HepG2 (cell line): Measurements from ENCODE around the gene SLC6A7. TPM values are rescaled to one million over a fixed set of nuclear protein-coding genes. Genes with fewer than 3 reads are reported as not detected.

Experiments used
- ATAC-seq: fragments of 200-7000 bp; cut with Tn5 transposase; 3 replicates; pipeline ENCODE4 v1.9.1; 2020; ENCODE audit warnings: mild to moderate bottlenecking, moderate library complexity
- BruUV-seq: library from RNA; stranded (reverse); fragments of 400-500 nt; replicated peaks from 2 replicates; lab custom pipeline; 2021; lab: Mats Ljungman, UMichigan
- CTCF ChIA-PET: fragments of 300-600 bp; formaldehyde crosslinking; extraction: SDS; loops from one replicate; lab custom pipeline; 2021; ENCODE audit warnings: low total read pairs, inconsistent platforms, low intra/inter-chr PET ratio; lab: Yijun Ruan, JAX
- POLR2A ChIA-PET: fragments of 350-600 bp; sonication (Branson Sonifier 250); formaldehyde crosslinking; loops from one replicate; lab custom pipeline; 2020; ENCODE audit warnings: antibody characterized with exemption, inconsistent platforms; lab: Yijun Ruan, JAX
- DNase-seq: peaks from one replicate; pipeline ENCODE4 v3.0.0-alpha.2; 2015; ENCODE audit warnings: low spot score
- FAIRE-seq: peaks from 3 replicates; lab custom pipeline; 2011; peaks lifted over from hg19 to GRCh38; lab: Jason Lieb, UNC
- H2AFZ ChIP-seq: one replicate; pipeline ENCODE4 v1.6.1; 2011; ENCODE audit warnings: low read length, inconsistent platforms
- H3K27ac ChIP-seq: fragments of 300-600 bp; 3 replicates; pipeline ENCODE4 v1.8.0; 2011; ENCODE audit warnings: mixed run types, mild to moderate bottlenecking, mixed read lengths, low read length, inconsistent platforms; ENCODE audit not compliant: insufficient read depth; ENCODE audit errors: extremely low read length
- H3K27me3 ChIP-seq, 2 experiments: fragments of 200-600 bp in 1 of 2; 2 replicates in 1 of 2; 3 replicates in 1 of 2; pipeline versions ENCODE4 v1.6.0 to v1.8.0; 2011; ENCODE audit warnings: low read length in 2 of 2, mild to moderate bottlenecking in 2 of 2, moderate library complexity in 2 of 2, inconsistent platforms in 1 of 2; ENCODE audit not compliant: insufficient read depth in 2 of 2, control insufficient read depth in 1 of 2
- H3K36me3 ChIP-seq, 2 experiments: fragments of 200-600 bp in 1 of 2; replicated peaks in 1 of 2; 2 replicates in 1 of 2; 3 replicates in 1 of 2; pipeline versions ENCODE4 v1.5.1 to v1.8.0; 2011; ENCODE audit warnings: low read length in 2 of 2, inconsistent platforms in 1 of 2; ENCODE audit not compliant: insufficient read depth in 2 of 2, control insufficient read depth in 1 of 2
- H3K4me1 ChIP-seq: 2 replicates; pipeline ENCODE4 v1.5.1; 2012; ENCODE audit warnings: low read length, inconsistent platforms; ENCODE audit not compliant: insufficient read depth
- H3K4me2 ChIP-seq: 2 replicates; pipeline ENCODE4 v1.6.0; 2011; ENCODE audit warnings: low read depth, low read length, inconsistent platforms
- H3K4me3 ChIP-seq, 3 experiments: fragments of 200-600 bp in 1 of 3; sonication (generic), shearing (Covaris generic) in 1 of 3; replicated peaks in 1 of 3; 2 replicates each; pipeline ENCODE4 v1.5.1; 2011 to 2016; ENCODE audit warnings: low read length in 3 of 3, inconsistent platforms in 2 of 3, low read depth in 2 of 3, mild to moderate bottlenecking in 2 of 3, control low read depth in 1 of 3, mixed read lengths in 1 of 3; ENCODE audit not compliant: insufficient read depth in 1 of 3
- H3K79me2 ChIP-seq: one replicate; pipeline ENCODE4 v1.6.1; 2011; ENCODE audit warnings: low read length, inconsistent platforms; ENCODE audit not compliant: insufficient read depth
- H3K9ac ChIP-seq: 2 replicates; pipeline ENCODE4 v1.6.0; 2011; ENCODE audit warnings: mild to moderate bottlenecking, low read depth, low read length, inconsistent platforms; ENCODE audit not compliant: insufficient read depth
- H3K9me3 ChIP-seq: 2 replicates; pipeline ENCODE4 v1.5.1; 2012; ENCODE audit warnings: mild to moderate bottlenecking, low read length
- H4K20me1 ChIP-seq: 2 replicates; pipeline ENCODE4 v1.6.0; 2011; ENCODE audit warnings: inconsistent platforms, mild to moderate bottlenecking, low read length, moderate library complexity; ENCODE audit not compliant: insufficient read depth
- ATF7 ChIP-seq, 2 experiments: fragments of 450-650 bp in 1 of 2; sonication (generic) in 1 of 2; formaldehyde crosslinking in 1 of 2; IDR thresholded peaks; 2 replicates each; pipeline versions ENCODE4 v1.4.0 to v1.6.1; 2016 to 2020; ENCODE audit warnings: antibody characterized with exemption in 1 of 2, mild to moderate bottlenecking in 1 of 2, missing genetic modification reagents in 1 of 2
- FOXP1 ChIP-seq, 2 experiments: fragments of 450-650 bp in 1 of 2; IDR thresholded peaks; 2 replicates each; pipeline ENCODE4 v1.6.1; 2017 to 2018; ENCODE audit warnings: antibody characterized with exemption in 1 of 2
- KLF13 ChIP-seq: sonication (generic); formaldehyde crosslinking; IDR thresholded peaks from 2 replicates; pipeline ENCODE4 v1.4.0; 2020; ENCODE audit warnings: mild to moderate bottlenecking, missing genetic modification reagents
- SUZ12 ChIP-seq: fragments of 150-350 bp; IDR thresholded peaks from 2 replicates; pipeline ENCODE4 v1.6.1; 2014; ENCODE audit warnings: low read depth, low read length
- U2AF2 ChIP-seq: fragments of 200-400 bp; formaldehyde crosslinking; IDR thresholded peaks from 2 replicates; pipeline ENCODE4 v1.6.1; 2017; ENCODE audit warnings: low read depth, mild to moderate bottlenecking, low read length
- ZHX1 ChIP-seq: sonication (generic); formaldehyde crosslinking; IDR thresholded peaks from 2 replicates; pipeline ENCODE4 v1.8.1; 2022; ENCODE audit warnings: low read depth, mild to moderate bottlenecking, missing genetic modification reagents
- ZNF510 ChIP-seq: sonication (generic); formaldehyde crosslinking; IDR thresholded peaks from 2 replicates; pipeline ENCODE4 v1.4.0; 2020; ENCODE audit warnings: low read depth, mild to moderate bottlenecking, missing genetic modification reagents
- ZNF570 ChIP-seq: sonication (generic); formaldehyde crosslinking; IDR thresholded peaks from 2 replicates; pipeline ENCODE4 v1.4.0; 2020; ENCODE audit warnings: mild to moderate bottlenecking, missing genetic modification reagents, borderline replicate concordance
- WGBS: methylation state at CpG from one replicate; pipeline ENCODE4 v1.1.6; 2017; ENCODE audit warnings: low lambda C conversion rate; 5-methylcytosine and 5-hydroxymethylcytosine counted together
- in situ Hi-C: cut with HindIII; loops from 2 replicates; pipeline ENCODE4 v1.10.0; 2017; ENCODE audit warnings: low pct_unique_long_range_greater_than_20kb; ENCODE audit not compliant: extremely low pct_ligation_motif_present
- intact Hi-C: fragments of 100-400 bp; cut with micrococcal nuclease; formaldehyde crosslinking; loops from one replicate; pipeline ENCODE4 v1.10.0; 2022; ENCODE audit not compliant: unreplicated experiment
- polyA plus RNA-seq, 8 experiments: library from polyadenylated mRNA; depleted of rRNA in 3 of 8; stranded (reverse) in 7 of 8; unstranded in 1 of 8; fragments of >200 nt; fragmentation: Illumina TruSeq in 4 of 8; extraction: Trizol in 4 of 8; gene quantifications; 2 replicates each; pipeline versions ENCODE4 v1.2.1 to v1.2.3, GENCODE V29; 2011 to 2016; ENCODE audit warnings: low read depth in 4 of 8, missing spikeins in 1 of 8, mixed read lengths in 1 of 8; ENCODE audit not compliant: insufficient read depth in 1 of 8
- total RNA-seq, 5 experiments: library from RNA; depleted of rRNA; stranded (reverse); fragments of >200 nt; fragmentation: Illumina TruSeq; extraction: Trizol; gene quantifications; 2 replicates each; pipeline ENCODE4 v1.2.3, GENCODE V29; 2016; ENCODE audit warnings: low read depth in 1 of 5
- TF ChIP-seq, protein P1 (sequence below): sonication (generic); formaldehyde crosslinking; IDR thresholded peaks from 2 replicates; pipeline ENCODE4 v1.4.0; 2020; ENCODE audit warnings: missing genetic modification reagents
- TF ChIP-seq, protein P2 (sequence below): sonication (generic); formaldehyde crosslinking; IDR thresholded peaks from 2 replicates; pipeline ENCODE4; 2020; ENCODE audit warnings: missing genetic modification reagents, mild to moderate bottlenecking, borderline replicate concordance
- TF ChIP-seq, protein P3 (sequence below): sonication (generic); formaldehyde crosslinking; IDR thresholded peaks from 2 replicates; pipeline ENCODE4 v1.9.0; 2021; ENCODE audit warnings: missing genetic modification reagents, mild to moderate bottlenecking, borderline replicate concordance

SLC6A7 gene
- total and polyA plus RNA-seq, 2 of the 13 experiments (the other 11 are each of a cell fraction or from before 2014, with no cell fraction given) = not detected

- no peak for ATAC-seq
- no peak overlapping the region for H3K4me2 ChIP-seq
- H3K9me3 ChIP-seq = no peaks in the 10 kb centered on the region
- WGBS = 52% methylated on average over 4 of the region's 5 CpGs
- no peaks in the 10 kb centered on the region for H3K36me3 ChIP-seq
- POLR2A ChIA-PET = no interaction called here
- no TSS peak for BruUV-seq
- no peaks in the 10 kb centered on the region for H4K20me1 ChIP-seq
- no peak overlapping the region for H3K27ac ChIP-seq
- CTCF ChIA-PET = no interaction called here
- H3K79me2 ChIP-seq = no peaks in the 10 kb centered on the region
- intact Hi-C loops = no loop called here
- H3K4me1 ChIP-seq = peaks cover 15% of the 10 kb centered on the region
- in situ Hi-C loops = no loop called here
- FAIRE-seq = no peak
- peaks cover 3 to 60% of the 10 kb centered on the region in 2 experiments; a peak in 4 of 5 replicates for H3K27me3 ChIP-seq
- H3K9ac ChIP-seq = no peak overlapping the region
- no peak for DNase-seq
- no peak overlapping the region for H2AFZ ChIP-seq
- H3K4me3 ChIP-seq = no peak overlapping the region
- TF ChIP-seq ZHX1 (CRISPR knock-in tag) (no peak), FOXP1 (IDR thresholded peaks at IDR 0.05) (no peak), FOXP1 (CRISPR knock-in tag; IDR thresholded peaks at IDR 0.05) (no peak), U2AF2 (no peak), ATF7 (IDR thresholded peaks at IDR 0.05) (no peak), ATF7 (CRISPR knock-in tag; IDR thresholded peaks at IDR 0.05) (no peak), ZNF510 (no peak), KLF13 (CRISPR knock-in tag) (no peak), ZNF570 (CRISPR knock-in tag) (no peak), SUZ12 (no peak)
- TF ChIP-seq, protein P1, sequence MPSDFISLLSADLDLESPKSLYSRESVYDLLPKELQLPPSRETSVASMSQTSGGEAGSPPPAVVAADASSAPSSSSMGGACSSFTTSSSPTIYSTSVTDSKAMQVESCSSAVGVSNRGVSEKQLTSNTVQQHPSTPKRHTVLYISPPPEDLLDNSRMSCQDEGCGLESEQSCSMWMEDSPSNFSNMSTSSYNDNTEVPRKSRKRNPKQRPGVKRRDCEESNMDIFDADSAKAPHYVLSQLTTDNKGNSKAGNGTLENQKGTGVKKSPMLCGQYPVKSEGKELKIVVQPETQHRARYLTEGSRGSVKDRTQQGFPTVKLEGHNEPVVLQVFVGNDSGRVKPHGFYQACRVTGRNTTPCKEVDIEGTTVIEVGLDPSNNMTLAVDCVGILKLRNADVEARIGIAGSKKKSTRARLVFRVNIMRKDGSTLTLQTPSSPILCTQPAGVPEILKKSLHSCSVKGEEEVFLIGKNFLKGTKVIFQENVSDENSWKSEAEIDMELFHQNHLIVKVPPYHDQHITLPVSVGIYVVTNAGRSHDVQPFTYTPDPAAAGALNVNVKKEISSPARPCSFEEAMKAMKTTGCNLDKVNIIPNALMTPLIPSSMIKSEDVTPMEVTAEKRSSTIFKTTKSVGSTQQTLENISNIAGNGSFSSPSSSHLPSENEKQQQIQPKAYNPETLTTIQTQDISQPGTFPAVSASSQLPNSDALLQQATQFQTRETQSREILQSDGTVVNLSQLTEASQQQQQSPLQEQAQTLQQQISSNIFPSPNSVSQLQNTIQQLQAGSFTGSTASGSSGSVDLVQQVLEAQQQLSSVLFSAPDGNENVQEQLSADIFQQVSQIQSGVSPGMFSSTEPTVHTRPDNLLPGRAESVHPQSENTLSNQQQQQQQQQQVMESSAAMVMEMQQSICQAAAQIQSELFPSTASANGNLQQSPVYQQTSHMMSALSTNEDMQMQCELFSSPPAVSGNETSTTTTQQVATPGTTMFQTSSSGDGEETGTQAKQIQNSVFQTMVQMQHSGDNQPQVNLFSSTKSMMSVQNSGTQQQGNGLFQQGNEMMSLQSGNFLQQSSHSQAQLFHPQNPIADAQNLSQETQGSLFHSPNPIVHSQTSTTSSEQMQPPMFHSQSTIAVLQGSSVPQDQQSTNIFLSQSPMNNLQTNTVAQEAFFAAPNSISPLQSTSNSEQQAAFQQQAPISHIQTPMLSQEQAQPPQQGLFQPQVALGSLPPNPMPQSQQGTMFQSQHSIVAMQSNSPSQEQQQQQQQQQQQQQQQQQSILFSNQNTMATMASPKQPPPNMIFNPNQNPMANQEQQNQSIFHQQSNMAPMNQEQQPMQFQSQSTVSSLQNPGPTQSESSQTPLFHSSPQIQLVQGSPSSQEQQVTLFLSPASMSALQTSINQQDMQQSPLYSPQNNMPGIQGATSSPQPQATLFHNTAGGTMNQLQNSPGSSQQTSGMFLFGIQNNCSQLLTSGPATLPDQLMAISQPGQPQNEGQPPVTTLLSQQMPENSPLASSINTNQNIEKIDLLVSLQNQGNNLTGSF (CRISPR knock-in tag) = no peak
- TF ChIP-seq, protein P2, sequence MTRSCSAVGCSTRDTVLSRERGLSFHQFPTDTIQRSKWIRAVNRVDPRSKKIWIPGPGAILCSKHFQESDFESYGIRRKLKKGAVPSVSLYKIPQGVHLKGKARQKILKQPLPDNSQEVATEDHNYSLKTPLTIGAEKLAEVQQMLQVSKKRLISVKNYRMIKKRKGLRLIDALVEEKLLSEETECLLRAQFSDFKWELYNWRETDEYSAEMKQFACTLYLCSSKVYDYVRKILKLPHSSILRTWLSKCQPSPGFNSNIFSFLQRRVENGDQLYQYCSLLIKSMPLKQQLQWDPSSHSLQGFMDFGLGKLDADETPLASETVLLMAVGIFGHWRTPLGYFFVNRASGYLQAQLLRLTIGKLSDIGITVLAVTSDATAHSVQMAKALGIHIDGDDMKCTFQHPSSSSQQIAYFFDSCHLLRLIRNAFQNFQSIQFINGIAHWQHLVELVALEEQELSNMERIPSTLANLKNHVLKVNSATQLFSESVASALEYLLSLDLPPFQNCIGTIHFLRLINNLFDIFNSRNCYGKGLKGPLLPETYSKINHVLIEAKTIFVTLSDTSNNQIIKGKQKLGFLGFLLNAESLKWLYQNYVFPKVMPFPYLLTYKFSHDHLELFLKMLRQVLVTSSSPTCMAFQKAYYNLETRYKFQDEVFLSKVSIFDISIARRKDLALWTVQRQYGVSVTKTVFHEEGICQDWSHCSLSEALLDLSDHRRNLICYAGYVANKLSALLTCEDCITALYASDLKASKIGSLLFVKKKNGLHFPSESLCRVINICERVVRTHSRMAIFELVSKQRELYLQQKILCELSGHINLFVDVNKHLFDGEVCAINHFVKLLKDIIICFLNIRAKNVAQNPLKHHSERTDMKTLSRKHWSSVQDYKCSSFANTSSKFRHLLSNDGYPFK (CRISPR knock-in tag) = no peak
- TF ChIP-seq, protein P3, sequence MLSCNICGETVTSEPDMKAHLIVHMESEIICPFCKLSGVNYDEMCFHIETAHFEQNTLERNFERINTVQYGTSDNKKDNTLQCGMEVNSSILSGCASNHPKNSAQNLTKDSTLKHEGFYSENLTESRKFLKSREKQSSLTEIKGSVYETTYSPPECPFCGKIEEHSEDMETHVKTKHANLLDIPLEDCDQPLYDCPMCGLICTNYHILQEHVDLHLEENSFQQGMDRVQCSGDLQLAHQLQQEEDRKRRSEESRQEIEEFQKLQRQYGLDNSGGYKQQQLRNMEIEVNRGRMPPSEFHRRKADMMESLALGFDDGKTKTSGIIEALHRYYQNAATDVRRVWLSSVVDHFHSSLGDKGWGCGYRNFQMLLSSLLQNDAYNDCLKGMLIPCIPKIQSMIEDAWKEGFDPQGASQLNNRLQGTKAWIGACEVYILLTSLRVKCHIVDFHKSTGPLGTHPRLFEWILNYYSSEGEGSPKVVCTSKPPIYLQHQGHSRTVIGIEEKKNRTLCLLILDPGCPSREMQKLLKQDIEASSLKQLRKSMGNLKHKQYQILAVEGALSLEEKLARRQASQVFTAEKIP (CRISPR knock-in tag) = no peak
These were observed 56.6 kb downstream of the SLC6A7 start for GRCh38 chr5:150246429-150246828.
